ENCODE results near the gene COX10. TPM values are rescaled to one million over a fixed set of nuclear protein-coding genes. Genes with fewer than 3 reads are reported as not detected.
A peak's percentile ranks its signal among the peaks of the same experiment; 100 is the strongest.
"Not testable (repeated sequence)": the region's sequence is repeated elsewhere in the genome, so short reads cannot be mapped to it uniquely, and the experiment has no call there.

COX10 gene
- total RNA-seq, 1 donor from 2014 or later, result 12.3 TPM

DNA sequence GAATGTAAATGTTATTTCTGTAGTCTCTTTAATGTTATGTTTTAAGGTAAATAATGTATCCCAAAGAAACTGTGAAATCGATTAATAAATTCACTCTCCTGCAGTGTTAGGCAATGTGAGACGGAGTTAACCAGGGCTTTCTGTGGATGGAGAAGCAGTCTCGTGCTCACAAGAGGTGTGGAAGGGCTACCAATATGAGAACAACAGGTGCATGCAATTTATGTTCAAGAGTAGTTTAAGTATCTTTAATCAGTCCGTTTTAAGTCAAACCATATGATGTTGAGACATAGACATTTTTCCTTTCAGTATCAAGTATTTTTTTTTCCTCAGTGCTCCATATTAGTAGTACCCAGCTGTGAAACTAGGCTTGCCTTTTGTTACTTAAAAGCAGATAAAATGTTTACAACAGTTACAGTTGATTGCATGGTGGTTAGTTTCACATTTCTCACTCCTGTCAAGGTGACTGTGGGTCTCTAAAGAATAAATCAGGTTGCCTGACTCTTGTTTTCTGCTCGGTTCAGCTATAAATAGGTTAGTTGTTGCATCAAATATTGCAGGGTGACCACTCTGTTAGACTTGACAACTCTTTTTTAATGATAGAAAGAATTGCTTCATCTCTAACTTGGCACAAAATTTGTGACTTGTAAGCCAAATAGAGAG lies 54.4 kb downstream of the COX10 start:
- DNase-seq (ENCODE audit: low spot score), result no peak

DNA sequence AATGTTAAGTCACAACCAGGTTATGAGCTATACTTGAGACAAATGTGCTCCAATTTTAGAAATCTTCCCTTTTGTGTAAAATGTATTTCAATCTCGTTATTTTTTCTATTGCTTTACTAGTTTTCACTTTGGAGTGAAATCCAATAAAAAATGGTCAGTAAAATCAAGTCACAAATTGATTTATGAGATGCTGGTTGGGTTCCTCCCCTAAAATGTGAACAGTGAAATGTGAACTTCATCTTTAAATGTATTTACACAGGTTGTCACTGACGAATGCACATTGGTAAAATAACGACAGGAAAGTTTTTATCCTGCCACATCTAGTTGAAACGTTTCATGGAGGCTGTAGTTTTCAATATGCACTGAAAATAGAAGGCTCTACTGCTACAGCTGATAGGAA lies 55.5 kb downstream of the COX10 start:
- DNase-seq (ENCODE audit: low spot score), result no peak

- DNase-seq (ENCODE audit: low spot score), result no peak
Measured at GRCh38 chr17:14125518-14126137, 56.3 kb downstream of the COX10 start.

DNA sequence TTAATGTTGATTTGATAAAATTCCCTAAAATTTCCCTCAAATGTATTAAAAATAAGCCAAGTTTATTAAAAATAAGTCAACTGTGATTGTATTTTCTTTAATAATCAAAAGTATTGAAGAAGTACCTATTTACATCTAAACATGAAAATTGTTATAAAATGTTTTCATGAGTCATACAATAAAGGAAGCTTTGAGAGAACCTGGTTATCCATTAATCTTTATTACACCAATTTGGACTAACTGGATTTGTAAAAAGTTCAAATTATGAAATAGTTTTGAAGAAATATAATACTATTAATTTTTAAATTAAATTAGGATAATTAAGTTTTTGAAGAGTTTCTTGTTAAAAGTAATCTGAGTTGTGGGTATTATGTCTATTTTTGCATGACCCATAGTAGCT lies 63.8 kb downstream of the COX10 start:
- DNase-seq (ENCODE audit: low spot score), result no peak

GRCh38 chr17:14134456-14134855 lies 65.2 kb downstream of the COX10 start:
- DNase-seq (ENCODE audit: low spot score), result no peak

GRCh38 chr17:14135906-14136590 lies 66.7 kb downstream of the COX10 start:
- no peak for DNase-seq (ENCODE audit: low spot score)

- DNase-seq (ENCODE audit: low spot score), result no peak
Measured at GRCh38 chr17:14138649-14139048, 69.3 kb downstream of the COX10 start.

DNA sequence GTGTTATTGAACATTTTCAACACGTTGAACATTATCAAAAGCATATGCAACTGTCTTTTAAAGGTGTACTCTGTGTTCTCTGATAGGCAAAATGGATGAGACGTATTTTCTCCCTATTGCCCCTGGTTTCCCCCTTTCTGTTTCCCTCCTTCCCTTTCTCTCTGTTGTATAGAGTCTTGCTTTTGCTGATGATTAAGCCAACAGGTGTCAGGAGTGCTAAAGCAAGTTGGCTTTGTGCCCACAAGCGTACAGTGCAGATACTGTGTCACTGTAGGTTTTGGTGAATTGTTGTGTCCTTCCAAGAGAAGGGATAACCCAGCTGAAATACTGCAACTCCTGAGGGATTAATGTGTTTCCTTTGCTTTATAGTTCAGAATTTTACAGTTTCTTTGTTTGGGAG lies 74.4 kb downstream of the COX10 start:
- DNase-seq (ENCODE audit: low spot score), result no peak

DNA sequence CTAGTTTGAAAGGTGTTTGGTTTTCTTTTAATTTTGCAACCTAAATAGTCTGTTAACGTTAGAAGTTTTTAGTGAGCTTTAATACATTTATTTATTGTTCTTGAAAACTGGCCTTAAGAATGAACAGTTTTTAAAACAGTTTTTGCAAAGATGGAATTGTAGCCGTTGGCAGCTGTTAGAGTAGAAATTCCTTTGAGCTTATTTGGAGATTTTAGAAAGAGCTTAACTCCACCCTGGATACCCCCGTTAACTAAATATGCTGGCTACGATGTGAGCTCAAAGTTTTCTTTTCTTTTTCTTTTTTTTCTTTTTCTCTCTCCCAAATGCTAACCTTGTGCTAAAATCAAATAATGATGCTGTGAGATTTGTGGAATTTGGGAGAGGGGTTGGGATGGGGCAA lies 75.2 kb downstream of the COX10 start:
- peak; percentile 71 for DNase-seq (ENCODE audit: low spot score)

- DNase-seq (ENCODE audit: low spot score), result no peak
Measured at GRCh38 chr17:14149751-14150150, 80.4 kb downstream of the COX10 start.

DNA sequence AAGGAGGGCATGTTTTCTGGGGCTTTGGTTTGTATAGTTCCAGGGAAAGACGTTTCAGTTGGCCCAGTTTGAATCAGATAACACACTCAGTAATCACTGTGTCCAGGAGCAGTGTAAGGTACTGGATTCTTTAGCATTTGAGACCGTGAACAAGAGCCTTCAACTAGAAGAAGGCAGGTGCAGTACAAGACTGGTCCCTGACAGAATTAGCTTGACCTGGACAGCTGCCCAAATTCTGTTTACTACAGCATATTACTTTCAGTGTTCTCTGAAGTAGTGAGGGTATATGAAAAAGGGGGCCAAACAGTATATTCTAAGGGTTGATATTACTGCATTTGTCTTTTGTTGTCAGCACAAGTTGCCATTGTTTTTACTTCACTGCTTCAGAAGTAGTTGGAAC lies 81.3 kb downstream of the COX10 start:
- no peak for DNase-seq (ENCODE audit: low spot score)

DNA sequence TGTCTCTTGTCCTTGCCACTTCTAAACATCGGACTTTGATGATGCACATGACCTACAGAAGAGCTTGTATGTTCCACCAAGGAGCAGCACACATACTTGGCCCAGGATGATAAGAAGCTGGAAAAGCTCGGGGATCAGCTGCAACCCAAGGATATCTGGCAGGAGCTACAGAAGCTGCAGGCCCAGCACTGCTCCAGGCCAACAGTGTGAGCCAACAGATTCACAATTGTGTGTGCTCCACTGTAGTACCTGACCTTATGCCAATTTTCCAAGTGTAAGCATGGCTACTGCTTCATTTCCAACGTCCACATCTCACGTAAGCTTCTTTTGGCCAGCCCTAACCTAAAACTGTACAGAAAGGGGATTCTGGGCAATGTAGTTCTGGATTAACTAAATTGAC lies 83.4 kb downstream of the COX10 start:
- peak; percentile 54 for DNase-seq (ENCODE audit: low spot score)

DNA sequence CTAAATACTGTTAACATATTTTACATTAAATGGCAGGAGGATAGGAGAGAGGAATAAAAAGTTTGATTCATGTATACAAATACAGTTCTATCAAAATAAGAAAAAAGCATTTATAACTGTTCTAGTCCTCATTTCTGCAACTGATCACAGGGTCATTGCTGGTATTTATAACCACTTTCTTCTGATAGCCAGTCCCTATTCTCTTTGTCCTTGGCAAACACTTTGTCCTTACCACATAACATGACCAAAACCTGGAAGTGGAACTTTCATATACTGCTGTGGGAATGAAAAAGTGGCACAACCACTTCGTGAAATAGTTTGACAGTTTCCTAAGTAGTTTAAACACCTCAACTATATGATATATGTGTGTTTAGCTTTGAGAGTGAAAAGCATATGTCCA lies 84.1 kb downstream of the COX10 start:
- no peak for DNase-seq (ENCODE audit: low spot score)

DNA sequence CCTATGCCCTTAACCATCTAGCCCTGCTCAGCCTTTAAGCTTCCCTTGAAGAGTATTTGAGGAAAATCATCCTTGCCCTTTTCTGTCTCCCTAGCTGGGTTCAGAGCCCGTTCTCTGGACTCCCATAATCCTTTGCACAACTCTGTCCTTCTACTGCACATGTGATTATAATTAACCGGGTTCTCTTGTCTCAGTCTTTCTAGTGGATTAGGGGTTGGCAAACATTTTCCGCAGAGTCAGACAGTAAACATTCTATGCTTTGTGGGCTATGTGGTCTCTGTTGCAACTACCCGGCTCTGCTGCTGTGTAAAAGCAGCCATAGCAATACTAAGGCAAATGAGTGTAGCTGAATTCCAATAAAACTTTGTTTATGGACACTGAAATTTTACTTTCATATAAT lies 87.4 kb downstream of the COX10 start:
- peak; percentile 36 for DNase-seq (ENCODE audit: low spot score)

GRCh38 chr17:14157822-14158221 lies 88.5 kb downstream of the COX10 start:
- no peak for DNase-seq (ENCODE audit: low spot score)

DNA sequence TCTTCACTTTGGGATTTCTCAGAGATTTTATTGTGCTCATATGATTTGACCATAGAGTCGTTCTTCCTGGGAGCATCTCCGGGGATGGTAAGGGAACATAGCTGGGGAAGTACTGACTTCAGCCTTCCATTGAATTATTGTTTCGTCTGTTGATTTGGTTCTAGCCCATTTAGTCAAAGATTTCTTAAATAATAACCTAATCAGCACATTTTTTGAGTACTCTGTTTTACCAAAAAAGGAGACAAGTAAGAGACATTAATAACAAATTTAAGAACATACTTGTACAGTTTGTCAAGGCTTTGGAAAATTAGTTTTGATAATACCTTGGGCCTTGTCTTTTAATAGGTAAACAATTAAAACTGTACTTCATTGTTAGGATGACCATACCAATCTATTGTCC lies 89.4 kb downstream of the COX10 start:
- DNase-seq (ENCODE audit: low spot score), result no peak

GRCh38 chr17:14161419-14161818 lies 92.1 kb downstream of the COX10 start:
- no peak for DNase-seq (ENCODE audit: low spot score)

- DNase-seq (ENCODE audit: low spot score), result no peak
Measured at GRCh38 chr17:14165616-14166015, 96.3 kb downstream of the COX10 start.

GRCh38 chr17:14167831-14168230 lies 98.5 kb downstream of the COX10 start:
- DNase-seq (ENCODE audit: low spot score), result not testable (repeated sequence)

- DNase-seq (ENCODE audit: low spot score), result no peak
Measured at GRCh38 chr17:14168582-14168981, 99.3 kb downstream of the COX10 start.

- no peak for DNase-seq (ENCODE audit: low spot score)
Measured at GRCh38 chr17:14169287-14169686, 100.0 kb downstream of the COX10 start.

- no peak for DNase-seq (ENCODE audit: low spot score)
Measured at GRCh38 chr17:14169901-14170300, 100.6 kb downstream of the COX10 start.

DNA sequence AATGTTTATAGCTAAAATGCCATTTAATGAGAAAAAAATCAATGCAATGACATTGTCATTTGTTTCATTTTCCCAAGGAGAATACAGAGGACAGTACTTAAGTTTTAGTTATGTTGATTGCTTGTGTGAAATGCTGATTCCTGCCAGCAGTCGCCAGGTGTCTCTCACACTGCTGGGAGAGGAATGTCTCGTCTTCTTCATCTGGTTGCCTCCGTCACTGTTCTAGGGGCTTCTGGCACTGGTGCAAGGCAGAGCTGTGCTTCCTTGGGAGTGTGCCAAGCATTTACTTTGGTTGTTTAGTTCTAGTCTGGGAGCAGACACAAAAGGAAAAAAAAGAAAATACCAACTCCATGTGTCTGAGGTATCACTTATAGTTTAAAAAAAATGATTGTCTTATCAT lies 107.7 kb downstream of the COX10 start:
- not testable (repeated sequence) for DNase-seq (ENCODE audit: low spot score)

Data from umbilical cord (tissue), 2 donors.